SHP77 (cell line): Measurements from ENCODE around the gene PTPN9.
"Not testable (repeated sequence)": the region's sequence is repeated elsewhere in the genome, so short reads cannot be mapped to it uniquely, and the experiment has no call there.

ENCODE experiments used
- DNase-seq, 2 experiments: peaks; one replicate each; lab custom pipeline; 2025; lab: John Stamatoyannopoulos, UW

PTPN9 gene

GRCh38 chr15:75578948-75579920 lies at the start of gene PTPN9:
TSS of gene PTPN9 (minus strand) at chr15:75579315. CDS start at chr15:75578776, 539 bp downstream.
- DNase-seq, result peak; percentile 67 to 72

DNA sequence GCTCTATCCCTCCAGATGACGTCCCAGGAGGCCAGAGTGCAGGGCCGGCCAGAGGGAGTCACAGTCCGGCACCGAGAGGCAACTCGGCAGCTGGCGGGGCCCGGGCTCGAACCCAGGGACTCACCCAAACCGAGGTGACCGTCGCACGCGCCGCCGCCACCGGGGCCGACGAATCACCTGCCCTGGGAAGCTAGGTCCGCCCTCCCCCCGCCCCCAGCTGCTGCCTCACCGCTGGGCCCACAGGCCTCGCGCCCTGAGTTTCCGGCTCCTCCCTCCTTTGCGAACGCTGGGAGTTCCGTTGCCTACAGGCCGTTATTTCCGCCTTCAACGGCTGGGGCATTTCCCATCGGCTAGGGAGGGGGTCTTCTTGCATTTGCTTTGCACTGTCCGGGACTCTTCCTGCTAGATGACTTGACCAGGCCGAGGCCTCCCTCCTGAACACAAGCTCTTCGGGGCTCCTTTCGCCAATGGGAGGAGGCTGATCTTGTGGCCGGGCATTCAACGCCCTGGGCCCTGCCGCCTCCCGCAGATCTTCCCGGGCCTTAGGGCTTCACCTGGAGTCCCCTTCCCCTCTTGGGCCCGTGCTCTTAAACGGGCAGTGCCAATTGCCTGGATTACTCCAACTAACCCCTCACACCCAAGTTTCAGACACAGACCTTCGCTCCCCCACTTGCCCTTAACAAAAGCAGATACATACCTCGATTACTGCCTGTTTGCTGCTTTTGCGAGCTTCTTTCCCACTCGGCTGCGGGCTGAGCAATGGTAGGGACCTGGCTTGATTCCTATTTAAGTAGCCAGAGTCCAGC lies 46.6 kb upstream of the PTPN9 start, which contains the start of gene SNUPN:
SNUPN (minus strand) TSS at position 184 of the 806 bp plus-strand sequence. CDS start 4,674 bp downstream, outside the sequence.
- DNase-seq, result peak; percentile 96 to 98

- DNase-seq, result no peak
These were observed 43.4 kb upstream of the PTPN9 start for GRCh38 chr15:75622505-75622904.

- DNase-seq, result no peak
These were observed 41.8 kb upstream of the PTPN9 start for GRCh38 chr15:75620841-75621391.

- no peak for DNase-seq
These were observed 41.1 kb upstream of the PTPN9 start for GRCh38 chr15:75620058-75620820.

GRCh38 chr15:75616766-75617165 lies 37.7 kb upstream of the PTPN9 start:
- DNase-seq, result no peak

- no peak for DNase-seq
These were observed 27.9 kb upstream of the PTPN9 start for GRCh38 chr15:75606711-75607699.

DNA sequence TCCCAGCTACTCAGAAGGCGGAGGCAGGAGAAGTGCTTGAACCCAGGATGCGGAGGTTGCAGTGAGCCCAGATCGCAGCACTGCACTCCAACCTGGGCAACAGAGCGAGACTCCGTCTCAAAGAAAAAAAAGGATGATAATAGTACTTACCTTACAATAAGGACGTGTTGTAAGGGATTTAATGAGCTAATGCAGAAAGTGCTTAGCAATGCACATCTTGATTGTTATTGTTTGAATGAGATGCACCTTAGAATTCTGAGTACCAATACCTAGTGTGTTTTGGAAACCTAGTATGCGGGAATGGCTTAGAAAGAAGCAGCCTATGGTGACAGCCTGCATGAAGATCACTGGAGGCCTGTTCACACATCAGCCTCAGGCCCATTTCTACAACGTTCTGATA lies 26.9 kb upstream of the PTPN9 start:
- no peak for DNase-seq

- DNase-seq, result no peak
These were observed 20.3 kb upstream of the PTPN9 start for GRCh38 chr15:75599401-75599800.

- no peak for DNase-seq
These were observed 19.2 kb upstream of the PTPN9 start for GRCh38 chr15:75598361-75598760.

DNA sequence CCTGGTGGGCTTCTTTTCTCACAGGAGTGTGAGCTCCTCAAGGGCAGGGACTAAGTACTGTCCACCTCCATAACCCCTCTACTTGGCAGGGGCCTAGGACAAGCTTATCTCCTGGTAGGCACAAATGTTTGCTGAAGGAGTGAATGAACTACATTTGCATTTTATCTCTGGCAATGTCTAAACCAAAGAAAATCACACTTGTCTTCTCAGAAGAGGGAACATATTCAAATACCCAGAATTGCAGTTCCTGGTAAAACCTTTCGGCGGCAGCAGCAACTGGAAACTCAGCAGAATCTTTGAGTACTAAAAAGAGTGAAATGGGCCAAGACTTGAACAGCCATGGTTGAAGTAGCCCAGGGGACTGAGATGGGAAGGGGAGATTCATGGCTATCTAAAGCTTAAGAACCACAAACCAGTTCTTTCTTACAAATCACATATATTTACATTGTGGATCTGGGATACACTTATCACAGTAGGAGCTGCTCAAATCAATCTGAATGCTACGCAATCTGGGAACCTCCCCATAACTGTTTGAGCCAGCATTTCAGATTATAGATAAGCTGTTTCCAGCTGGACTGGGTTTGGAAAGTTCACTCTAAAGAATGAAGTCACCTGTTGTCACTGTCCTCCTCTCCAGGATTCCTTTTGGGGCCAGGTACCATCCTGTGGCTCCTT lies 18.7 kb upstream of the PTPN9 start:
- DNase-seq, result no peak

DNA sequence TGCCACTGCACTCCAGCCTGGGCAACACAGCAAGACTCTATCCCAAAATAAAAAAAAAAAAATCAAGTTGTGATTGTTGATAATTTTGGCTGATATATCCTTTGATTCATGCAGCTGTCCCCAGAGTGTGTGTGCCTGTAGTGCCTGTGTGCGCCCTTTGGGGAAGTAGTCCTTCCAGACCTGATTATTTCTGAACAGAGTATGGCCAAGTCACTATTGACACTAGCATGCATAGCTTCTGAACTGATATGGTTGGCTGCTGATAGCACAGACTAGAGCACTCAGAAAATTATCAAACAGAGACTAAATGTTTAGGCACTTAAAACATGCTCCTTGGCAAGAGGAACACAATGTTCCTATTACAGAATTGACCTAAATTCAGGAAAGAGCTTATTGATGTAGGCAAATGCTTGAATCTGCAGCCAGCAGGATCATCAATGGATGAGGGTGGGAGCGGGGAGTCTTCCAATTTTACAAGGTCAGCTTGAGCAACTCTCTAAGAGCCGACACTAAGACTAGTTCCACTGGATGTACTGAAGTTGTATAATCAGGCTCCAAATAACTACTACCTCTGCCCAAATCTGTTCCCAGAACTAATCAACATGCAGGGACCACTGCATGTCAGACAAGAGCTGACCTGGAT lies 17.7 kb upstream of the PTPN9 start:
- DNase-seq, result no peak

DNA sequence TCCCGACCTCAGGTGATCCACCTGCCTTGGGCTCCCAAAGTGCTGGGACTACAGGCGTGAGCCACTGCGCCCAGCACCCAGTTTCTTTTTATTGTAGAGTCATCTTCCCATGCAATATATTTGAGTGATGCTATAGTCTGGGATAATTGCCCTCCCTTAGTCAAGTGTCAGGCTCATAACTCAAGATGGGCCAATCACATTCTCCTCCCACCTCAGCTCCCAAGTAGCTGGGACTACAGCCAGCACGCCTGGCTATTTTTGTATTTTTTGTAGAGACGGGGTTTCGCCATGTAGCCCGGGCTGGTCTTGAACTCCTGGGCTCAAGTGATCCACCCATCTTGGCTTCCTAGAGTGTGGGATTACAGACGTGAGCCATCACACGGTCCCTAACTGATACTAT lies 15.2 kb upstream of the PTPN9 start:
- DNase-seq, result no peak

GRCh38 chr15:75591655-75592364 lies 12.7 kb upstream of the PTPN9 start:
- no peak for DNase-seq

GRCh38 chr15:75590239-75590638 lies 11.1 kb upstream of the PTPN9 start:
- DNase-seq, result no peak

DNA sequence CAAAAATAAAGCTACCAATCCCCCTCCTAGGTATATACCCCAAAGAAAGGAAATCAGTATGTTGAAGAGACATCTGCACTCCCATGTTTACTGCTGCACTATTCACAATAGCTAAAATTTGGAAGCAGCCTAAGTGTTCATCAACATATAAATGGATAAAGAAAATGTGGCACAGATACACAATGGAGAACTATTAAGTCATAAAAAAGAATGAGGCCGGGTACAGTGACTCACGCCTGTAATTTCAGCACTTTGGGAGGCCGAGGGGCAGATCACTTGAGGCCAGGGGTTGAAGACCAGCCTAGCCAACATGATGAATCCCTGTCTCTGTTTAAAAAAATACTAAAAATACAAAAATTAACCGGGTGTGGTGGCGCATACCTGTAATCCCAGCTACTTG lies 10.0 kb upstream of the PTPN9 start:
- DNase-seq, result no peak

GRCh38 chr15:75586422-75586821 lies 7.3 kb upstream of the PTPN9 start:
- DNase-seq, result not testable (repeated sequence)

- DNase-seq, result no peak
These were observed 5.0 kb upstream of the PTPN9 start for GRCh38 chr15:75584121-75584520.

DNA sequence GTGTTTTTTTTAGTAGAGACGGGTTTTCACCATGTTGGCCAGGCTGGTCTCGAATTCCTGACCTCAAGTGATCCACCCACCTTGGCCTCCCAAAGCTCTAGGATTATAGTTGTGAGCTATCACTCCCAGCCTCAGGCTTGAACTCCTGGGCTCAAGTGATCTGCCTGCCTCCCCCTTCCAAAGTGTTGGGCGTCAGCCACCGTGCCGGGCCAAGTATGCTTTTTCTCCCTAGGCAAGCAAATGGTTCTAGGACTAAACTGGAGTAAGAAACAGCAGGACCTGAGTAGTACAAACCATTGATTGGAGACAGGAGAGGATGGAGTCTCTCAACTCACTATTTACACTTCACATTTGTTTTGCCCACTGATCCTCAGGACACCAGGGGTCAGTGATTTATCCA lies 4.6 kb upstream of the PTPN9 start:
- no peak for DNase-seq
